ENCODE results near the gene RRP1B.

GRCh38 chr21:43654806-43655489 lies 4.4 kb upstream of the RRP1B start:
- TF ChIP-seq PATZ1 (CRISPR knock-in tag; IDR thresholded peaks at IDR 0.05; ENCODE audit: borderline replicate concordance) (no peak), SNAI2 (CRISPR knock-in tag; IDR thresholded peaks at IDR 0.05) (no peak), POU6F1 (CRISPR knock-in tag; IDR thresholded peaks at IDR 0.05; ENCODE audit: borderline replicate concordance, low read depth) (no peak), ZFP3 (CRISPR knock-in tag; IDR thresholded peaks at IDR 0.05) (no peak), CSDC2 (CRISPR knock-in tag; IDR thresholded peaks at IDR 0.05) (no peak)

Data from SK-N-SH treated with all-trans-retinoic acid at 6 μM for 48 hours (cell line).